Activated CD4-positive, CD25-positive, alpha-beta regulatory T cell treated with anti-CD3 and anti-CD28 coated beads, Interleukin-2, amount 50 U/mL, for 24 hours (primary cell): ENCODE data around the gene ZNRF1.

Experiments
- ATAC-seq, 2 donors: fragments of 150-1000 bp; cut with Tn5 transposase; one replicate each; pipeline ENCODE4 v1.10.0; 2021; ENCODE audit warnings: mild to moderate bottlenecking in 1 of 2, moderate library complexity in 1 of 2

Gene ZNRF1

DNA sequence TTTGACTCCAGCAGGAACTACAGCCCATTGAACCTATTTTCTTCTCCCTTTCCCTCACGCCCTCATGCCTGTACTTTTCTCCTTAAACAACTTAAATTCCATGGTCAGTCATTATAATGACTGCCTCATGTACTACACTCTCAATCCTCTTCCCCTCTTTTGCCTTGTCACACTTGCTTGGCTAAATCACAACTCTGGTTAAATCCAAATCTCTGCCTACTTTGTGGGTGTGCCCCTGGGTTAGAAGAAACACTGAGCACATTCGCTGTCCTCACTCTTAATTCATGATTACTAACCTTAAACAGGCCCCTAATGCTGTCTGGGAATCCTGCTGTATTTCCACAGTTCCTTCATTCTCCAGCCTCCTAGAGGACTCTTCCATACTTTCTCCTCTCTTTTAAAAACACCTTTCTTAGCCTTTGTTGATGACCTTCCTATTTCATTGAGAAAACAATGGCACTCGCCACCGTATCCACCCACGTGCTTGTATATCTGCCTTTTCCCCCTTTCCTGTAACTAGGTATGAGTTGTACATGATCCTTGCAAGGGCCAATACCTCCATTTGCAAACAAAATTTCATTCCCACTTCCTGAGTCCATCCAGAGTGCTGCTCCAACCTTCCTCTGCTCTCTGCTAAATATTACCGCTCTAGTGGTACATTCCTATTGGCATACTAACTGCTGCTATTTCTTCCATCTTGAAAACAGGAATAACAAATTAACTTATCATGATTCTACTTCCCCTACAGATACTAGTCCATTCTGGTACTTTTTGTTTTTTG lies 28.9 kb downstream of the ZNRF1 start:
- ATAC-seq, result no peak

DNA sequence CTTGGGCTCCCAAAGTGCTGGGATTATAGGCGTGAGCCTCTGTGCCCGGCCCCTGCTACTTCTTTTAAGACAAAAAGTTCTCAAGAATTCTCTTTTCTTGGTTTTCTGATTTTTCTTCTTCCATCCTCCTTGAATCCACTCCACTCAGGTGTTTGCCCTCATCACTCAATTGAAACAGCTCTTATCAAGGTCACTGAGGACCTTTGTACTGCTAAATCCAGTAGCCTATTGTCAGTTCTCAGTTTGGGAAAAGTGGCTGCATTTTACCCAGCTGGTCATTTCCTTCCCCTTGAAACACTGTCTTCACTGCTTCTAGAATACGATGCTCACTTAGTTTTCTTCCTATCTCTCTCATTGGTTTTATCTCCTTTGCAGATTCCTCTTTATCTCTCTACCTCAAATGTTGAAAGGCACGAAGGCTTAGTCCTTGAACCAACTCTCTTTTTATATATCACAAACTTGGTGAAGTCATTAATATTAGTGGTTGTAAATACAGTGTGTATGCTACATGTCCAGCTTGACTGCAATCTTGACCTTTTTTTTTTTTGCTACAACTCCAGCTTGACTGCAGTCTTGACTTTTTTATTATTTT lies 29.8 kb downstream of the ZNRF1 start:
- no peak for ATAC-seq

DNA sequence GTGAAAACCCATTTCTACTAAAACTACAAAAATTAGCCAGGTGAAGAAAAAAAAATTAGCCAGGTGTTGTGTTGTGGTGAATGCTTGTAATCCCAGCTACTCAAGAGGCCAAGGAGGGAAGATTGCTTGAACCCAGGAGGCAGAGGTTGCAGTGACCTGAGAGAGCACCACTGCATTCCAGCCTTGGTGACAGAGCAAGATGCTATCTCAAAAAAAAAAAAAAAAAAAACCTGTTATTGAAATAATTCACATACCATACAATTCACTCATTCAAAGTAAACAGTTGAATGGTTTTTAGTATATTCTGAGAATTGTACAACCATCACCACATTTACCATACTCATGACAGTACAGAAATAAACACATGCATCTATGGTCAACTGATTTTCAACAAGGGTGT lies 31.0 kb downstream of the ZNRF1 start:
- ATAC-seq, result no peak

DNA sequence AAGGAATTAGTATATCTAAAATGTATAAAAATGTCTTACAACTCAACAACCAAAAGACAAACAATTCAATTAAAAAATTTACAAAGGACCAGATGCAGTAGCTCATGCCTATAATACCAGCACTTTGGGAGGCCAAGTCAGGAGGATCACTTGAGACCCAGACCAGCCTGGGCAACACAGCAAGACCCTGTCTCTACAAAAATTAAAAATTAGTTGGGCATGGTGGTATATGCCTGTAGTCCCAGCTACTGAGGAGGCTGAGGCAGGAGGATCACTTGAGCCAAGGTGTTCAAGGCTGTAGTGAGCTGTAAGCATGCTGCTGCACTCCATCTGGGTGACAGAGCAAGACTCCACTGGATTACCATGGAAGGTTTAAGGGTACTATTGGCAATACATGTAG lies 33.8 kb downstream of the ZNRF1 start:
- no peak for ATAC-seq

DNA sequence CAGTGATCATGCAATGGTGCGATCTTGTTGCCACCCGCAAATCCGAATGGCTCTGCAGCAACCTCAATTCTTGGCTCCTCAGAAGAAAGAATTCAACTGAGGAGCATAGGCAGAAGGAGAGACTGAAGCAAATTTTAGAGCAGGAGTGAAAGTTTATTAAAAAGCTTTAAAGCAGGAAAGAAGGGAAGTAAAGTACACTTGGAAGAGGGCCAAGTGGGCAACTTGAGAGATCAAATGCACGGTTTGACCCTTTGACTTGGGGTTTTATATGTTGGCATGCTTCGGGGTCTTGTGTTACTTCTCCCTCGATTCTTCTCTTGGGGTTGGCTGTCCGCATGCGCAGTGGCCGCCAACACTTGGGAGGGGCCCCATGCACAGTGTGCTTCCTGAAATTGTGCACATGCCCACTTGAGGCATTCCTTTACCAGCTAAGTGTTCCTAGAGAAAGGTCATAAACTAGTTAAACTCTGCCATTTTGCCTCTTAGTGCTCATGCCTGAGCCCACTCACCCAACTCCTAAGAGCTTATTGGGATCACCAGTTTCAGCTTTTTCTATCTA lies 36.7 kb downstream of the ZNRF1 start:
- no peak for ATAC-seq

DNA sequence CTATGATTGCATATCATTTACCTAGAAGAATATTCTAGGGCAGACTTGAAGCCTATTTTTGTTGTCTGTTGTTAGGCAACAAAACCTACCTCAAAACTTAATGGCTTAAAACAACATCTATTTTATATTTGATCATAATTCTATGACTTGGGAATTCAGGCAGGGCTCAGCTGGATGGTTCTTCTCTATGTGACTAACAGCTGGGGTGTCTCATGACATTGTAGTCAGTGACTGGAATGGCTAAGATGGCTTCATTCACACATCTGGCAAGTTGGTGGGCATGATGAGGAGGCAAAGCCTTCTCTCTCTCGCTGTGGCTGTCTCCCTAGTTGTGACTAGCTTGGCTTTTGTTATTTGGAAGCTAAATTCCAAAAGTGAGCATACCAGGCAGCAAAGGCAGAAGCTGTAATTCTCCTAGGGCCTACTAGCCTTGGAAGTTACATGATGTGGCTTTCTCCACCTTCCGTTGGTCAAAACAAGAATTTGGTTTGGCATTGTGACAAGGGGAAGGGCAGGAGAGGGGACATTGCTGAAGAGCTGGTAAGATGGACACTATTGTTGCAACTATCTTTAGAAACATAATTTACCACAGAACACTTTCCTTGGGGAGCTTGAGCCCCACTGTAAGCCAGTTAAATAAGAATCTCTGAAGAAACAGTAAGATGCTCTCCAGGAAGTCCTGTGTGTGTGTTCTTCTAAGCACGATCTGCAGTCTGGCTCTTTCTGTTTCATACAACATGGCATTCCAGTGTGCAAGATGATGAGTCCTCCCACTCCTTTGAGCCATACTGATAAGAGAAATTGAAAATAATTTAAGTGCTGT lies 39.4 kb downstream of the ZNRF1 start:
- ATAC-seq, result no peak

DNA sequence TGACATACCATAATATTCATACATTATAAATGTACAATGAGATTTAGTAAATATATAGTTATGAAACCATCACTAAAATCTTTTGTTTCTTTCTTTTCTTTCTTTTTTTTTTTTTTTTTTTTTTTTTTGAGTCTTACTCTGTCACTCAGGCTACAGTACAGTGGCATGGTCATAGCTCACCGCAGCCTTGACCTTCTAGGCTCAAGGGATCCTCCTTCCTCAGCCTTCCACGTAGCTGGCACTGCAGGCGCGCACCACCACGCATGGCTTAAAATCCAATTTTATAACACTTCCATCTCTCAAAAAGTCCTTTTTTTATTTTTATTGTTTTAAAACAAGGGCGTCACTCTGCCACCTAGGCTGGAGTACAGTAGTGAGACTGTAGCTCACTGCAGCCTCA lies 41.1 kb downstream of the ZNRF1 start:
- ATAC-seq, result no peak

DNA sequence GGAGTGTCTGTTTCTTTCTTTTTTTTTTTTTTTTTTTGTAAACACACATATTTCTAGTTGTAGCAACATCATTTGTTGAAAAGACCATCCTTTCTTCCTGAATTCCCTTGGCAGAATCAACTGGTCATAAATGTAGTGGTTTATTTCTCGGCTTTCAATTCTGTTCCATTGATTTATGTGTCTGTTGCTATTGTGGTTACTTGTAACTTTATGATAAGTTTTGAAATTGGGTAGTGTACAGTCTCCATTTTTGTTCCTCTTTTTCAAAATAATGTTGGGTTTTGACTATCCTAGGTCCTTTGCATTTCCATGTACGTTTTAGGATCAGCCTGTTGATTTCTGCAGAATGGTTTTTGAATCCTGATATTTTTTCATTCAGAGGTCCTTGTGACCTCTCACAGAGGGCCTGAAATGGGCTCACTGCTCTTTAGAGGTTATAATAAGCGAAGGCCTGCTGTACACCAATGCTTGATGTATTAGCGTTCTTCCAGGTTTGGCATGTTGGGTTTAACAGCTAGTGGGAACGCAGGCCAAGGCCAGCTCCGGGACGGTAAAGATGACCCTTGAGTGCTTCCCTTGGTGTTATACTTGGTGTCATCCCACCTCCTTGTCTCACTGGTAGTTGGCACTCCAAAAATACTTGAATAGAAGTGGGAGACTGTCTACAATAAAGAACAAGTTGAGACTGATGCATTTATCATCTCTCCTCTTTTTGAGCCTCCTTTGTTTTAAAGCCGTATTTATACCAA lies 43.8 kb downstream of the ZNRF1 start:
- ATAC-seq, result no peak

DNA sequence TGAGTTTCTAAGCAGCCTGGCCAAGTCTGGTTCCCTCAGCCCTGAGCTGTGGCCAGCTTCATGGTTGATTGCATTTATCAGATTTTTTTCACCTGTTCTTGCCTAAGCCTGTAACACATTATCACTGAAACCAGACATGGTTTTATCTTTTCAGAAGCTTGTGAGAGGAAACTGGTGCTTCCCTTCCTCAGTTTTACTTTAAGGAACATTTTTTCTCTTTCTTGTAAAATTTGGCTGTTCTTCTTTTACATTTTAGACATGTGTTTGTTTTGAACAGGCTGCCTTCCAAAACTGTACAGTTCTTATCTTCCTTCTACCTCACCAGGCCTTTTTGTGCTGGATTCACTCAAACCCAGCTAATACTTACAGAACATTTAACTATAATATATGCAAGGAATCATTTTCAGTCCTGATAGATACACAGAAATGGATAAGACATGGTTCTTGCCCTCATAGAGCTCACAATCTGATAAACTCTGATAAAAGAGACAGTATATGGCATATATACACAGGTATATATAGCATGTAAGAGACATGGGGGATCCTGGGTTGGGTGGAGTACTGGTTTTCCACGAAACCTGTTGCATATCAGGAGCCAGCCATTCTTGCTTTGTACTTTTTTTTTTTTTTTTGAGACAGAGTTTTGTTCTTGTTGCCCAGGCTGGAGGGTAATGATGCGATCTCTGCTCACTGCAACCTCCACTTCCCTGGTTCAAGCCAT lies 44.5 kb downstream of the ZNRF1 start:
- ATAC-seq, result no peak

DNA sequence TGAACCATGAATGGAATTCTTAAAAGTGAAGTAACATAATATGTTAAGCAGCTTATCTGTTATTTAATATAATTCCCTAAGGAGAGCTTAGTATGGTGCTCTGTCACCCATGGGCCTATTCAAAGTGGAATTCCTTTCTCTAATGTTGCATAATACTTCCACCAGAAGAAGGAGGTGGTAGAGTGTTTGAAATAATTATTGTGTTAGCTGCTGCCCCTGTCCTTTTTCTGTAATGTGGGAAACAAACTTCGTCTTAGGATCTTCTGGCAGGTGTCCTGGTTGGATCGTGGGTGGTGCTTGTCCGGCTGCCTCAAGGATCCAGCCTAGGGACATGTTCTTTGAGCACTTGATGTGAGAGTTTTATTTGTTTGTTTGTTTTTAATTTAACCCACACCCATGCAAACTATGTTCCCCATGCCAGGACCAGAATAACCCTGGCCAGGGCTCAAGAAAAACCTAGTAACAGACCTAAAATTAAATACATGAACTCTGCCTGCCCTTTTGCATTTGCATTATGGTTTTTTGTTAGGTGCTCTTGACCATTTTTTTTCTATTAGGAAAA lies 46.1 kb downstream of the ZNRF1 start:
- no peak for ATAC-seq

DNA sequence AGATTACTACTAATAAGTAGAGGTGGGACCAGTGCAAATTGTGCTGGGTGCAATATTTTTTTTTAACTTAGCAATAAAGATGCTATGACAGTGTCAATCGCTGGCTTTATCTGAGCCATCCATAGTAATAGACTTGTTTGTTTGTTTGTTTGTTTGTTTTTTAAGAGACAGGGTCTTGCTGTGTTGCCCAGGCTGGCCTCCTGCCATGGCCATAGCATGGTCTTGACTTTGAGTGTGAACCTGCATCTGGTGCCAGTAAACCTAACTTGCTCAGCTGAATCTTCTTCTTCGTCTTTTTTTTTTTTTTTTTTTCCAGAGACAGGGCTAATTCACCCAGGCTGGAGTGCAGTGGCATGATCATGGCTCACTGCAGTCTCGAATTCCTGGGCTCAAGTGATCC lies 46.6 kb downstream of the ZNRF1 start:
- ATAC-seq, result no peak

DNA sequence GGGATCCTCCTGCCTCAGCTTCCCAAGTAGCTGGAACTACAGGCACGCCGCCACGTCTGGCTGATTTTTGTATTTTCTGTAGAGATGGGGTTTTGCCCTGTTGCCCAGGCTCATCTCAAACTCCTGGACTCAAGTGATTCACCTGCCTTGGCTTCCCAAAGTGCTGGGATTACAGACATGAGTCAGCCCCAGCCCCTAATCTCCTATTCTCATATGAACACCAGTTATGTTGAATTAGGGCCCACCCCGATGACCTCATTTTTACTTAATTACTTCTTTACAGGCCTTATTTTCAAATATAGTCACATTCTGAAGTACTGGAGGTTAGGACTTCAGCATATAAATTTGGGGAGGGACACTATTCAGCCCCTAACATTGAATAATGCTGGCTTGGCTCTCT lies 49.2 kb downstream of the ZNRF1 start:
- no peak for ATAC-seq

DNA sequence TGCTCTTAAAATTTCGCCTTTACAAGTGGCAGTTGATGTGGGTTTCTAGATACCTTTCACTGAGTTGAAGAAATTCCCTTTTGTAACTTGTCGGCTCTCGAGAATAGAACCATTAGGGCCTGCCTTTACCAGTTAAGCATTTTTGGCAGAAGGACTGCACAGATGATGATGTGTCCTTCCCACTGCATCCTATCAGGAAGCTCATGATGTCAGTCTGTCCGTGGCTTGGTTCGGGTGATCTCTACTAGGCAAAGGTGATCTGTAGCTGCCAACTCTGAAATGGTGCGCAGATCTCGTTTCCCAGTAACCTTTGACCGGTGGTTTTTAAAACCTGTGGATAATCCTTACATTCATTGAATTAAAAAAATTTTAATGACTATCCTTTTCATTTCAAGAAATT lies 49.7 kb downstream of the ZNRF1 start:
- ATAC-seq, result no peak

DNA sequence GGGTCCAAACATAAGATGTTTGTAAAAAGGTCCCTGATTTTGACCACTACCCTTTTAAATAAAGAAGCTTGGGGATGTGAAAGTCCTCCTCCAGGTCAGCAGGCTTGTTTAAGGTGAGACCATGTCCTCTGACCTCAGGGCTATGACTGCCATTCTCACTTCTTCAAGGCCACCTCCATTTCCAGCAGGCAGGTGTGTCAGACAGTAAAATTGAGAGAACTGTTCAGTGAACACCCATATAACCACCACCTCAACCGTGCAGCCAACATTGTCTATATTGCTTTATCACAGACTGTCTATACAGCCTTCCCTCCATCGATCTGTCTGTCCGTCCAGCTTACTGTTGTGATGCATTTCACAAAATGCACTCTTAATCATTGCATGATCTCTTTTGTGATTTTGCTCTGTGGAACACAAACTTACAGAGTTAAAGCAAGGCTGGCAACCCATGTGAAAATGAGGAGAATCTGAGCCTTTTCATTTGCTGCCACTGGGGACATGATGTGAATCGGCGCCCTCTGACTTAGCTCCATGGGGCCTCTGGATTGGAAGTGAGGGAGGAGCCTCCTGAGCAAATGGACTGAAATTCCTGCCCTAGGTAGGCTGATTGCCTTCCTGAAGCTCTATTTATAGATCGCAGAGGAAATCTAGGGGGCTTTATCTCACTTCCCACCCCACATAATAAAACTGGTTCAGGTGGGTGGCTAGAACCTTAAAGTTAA lies 53.8 kb downstream of the ZNRF1 start:
- no peak for ATAC-seq

DNA sequence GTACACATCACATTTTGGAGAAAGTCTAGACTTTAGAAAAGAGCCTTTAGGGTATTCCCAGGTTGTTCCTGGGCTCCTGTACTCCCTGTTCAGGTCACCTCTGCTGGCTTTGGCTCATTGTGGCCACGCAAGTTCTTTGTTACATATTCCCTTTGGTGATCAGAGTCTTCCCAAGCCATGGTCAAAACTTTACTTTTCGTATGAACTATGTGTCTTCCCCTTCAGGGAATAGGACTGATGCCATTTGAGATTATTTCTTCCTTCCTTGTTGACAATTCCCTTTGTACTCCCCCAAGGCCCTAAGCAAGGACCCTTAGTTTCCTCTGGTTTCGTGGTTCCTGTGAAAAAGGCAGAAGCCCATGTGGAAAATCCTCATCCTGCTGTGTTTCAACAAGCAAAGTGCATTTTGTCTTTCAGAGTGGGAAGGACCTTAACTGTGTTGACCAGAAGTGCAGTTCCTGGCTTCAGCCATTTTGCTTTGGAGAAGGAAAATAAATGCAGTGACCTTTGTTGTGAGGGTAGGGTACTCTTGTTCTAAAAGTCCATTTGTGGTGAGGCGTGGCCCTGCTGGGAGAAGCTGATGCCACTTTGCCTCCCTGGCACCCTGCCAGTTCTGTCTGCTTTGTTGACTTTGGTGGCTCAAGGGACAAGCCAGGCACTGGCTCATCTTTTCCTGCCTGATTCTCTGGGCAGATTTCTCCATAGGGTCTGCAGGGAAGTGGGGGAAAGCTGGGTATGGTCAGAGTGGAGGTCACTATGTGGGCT lies 55.1 kb downstream of the ZNRF1 start:
- ATAC-seq, result no peak

DNA sequence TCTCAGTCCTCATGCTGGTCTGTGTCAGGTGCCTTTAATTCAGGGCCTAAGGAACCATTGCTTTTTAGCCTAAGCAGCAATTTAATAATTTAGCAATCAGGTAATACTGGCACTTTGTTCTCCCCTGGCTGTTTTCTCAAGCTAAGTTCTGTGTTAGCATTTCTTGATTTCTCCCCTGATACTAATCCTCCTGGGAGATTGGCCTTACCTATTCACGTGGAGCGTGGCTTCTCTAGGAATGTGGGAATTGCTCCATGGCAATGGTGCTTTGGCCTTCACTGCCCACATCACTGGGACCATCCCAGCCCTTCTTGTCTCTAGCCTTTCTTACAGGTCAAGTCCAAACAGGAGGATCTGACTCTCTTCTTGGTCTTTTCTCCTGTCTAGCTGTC lies 55.7 kb downstream of the ZNRF1 start:
- ATAC-seq, result no peak

DNA sequence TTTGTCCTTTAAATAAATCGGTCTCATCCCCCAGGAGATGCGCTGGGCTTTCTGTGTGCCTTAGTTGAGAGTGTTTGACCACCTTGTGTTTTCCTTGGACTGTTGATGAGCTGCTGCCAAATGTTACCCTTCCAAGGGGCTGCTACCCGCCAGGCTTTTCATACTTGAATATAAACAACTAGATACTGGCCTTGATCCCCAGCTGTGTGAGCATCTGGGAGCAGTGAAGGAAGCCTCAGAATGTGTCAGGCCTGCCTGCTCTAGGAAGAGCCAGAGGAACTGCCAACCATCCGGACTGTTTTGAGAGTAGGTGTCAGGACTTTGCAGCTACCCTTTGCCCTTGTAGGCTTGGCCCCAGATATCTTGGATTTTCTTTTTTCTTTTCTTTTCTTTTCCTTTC lies 60.0 kb downstream of the ZNRF1 start:
- ATAC-seq, result no peak

DNA sequence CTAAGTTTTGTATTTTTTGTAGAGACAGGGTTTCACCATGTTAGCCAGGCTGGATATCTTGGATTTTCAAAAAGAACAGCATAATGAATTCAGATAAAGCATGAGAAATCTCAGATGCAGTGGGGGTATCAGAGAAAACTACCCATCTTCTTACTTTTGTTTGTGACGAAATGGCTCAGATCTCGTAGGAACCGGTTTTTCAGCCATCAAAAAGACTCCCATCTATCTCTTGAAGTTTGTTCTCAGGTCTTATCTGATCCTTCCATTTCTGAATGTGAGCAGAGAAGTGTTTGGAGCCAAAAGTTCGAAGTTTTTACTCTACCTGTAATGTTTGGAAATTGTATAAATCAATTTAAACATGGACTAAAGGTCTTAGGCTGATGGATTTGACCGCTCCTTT lies 60.6 kb downstream of the ZNRF1 start:
- no peak for ATAC-seq

DNA sequence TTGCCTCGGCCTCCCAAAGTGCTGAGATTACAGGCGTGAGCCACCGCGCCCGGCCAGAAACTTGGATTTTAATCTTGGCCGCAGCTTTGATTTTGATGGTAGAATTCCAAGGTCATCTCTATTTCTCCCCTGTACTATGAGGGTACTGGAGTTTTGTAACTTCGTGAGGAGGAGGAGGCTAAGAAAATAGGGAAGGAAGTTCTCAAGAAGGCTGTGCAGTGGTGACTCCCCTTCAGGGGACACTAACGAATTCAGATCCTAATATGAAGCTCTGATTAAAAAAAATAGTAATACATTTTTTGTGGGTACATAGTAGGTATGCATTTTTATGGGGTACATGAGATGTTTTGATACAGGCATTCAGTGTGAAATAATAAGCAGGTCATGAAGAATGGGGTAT lies 61.9 kb downstream of the ZNRF1 start:
- no peak for ATAC-seq

DNA sequence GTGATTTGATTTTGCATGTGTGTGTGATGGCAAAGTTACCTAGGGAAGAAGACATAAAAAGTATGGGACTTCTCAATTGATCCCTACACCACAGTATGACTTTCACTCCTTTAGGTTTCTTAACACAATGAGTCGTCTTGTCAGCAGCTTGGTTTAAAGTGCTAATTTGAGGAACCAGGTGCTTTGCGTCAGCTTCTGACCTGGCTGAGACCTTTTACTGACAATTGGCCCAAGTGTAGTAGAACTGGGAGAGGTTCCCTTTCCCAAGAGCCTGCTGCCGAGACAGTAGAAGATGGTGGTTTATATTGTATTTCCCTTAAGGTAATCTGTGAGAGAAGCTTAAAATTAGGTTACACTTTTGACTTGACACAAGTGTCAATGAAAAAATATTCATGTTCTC lies 62.8 kb downstream of the ZNRF1 start:
- no peak for ATAC-seq
